Measurements from ENCODE around the gene AIFM2. TPM values are rescaled to one million over a fixed set of nuclear protein-coding genes. Genes with fewer than 3 reads are reported as not detected.

Gene AIFM2
- total and polyA plus RNA-seq, 3 donors from 2014 or later: 7.1 to 9.7 (median 7.1) TPM

GRCh38 chr10:70115948-70116682, 16.5 kb downstream of the AIFM2 start:
- DNase-seq: peak; percentile 75
- intact Hi-C loops (cut with DNase I; ENCODE audit: low total_unique reads): no loop called here
- Histone ChIP-seq H3K4me3 (no peak overlapping the region), H3K27me3 (no peaks in the 10 kb centered on the region), H3K4me1 (no peaks in the 10 kb centered on the region), H3K36me3 (ENCODE audit: low read depth, missing control alignments) (no peaks in the 10 kb centered on the region), H3K27ac (no peak overlapping the region), H3K9me3 (no peaks in the 10 kb centered on the region)
- WGBS, 2 donors: 58 to 63% methylated on average over 9 to 12 of the region's 12 CpGs
- TF ChIP-seq CTCF (IDR thresholded peaks at IDR 0.05) (peak; percentile 62 to 93 (median 72)), POLR2A (IDR thresholded peaks at IDR 0.05) (no peak)

GRCh38 chr10:70114902-70115301, 17.7 kb downstream of the AIFM2 start:
- H3K4me1 ChIP-seq: no peaks in the 10 kb centered on the region
- no peak overlapping the region for H3K4me3 ChIP-seq
- no peaks in the 10 kb centered on the region for H3K9me3 ChIP-seq
- intact Hi-C loops (cut with DNase I; ENCODE audit: low total_unique reads): no loop called here
- no peak overlapping the region for H3K27ac ChIP-seq
- 89 to 97% methylated on average over 3 to 15 of the region's 15 CpGs for WGBS, 2 donors
- H3K27me3 ChIP-seq: no peaks in the 10 kb centered on the region
- TF ChIP-seq CTCF (IDR thresholded peaks at IDR 0.05) (no peak), POLR2A (IDR thresholded peaks at IDR 0.05) (no peak)
- H3K36me3 ChIP-seq (ENCODE audit: low read depth, missing control alignments): no peaks in the 10 kb centered on the region
- no peak for DNase-seq

- no peak for DNase-seq
- H3K27ac ChIP-seq: no peak overlapping the region
- no peaks in the 10 kb centered on the region for H3K27me3 ChIP-seq
- H3K4me1 ChIP-seq: no peaks in the 10 kb centered on the region
- no peaks in the 10 kb centered on the region for H3K36me3 ChIP-seq (ENCODE audit: low read depth, missing control alignments)
- no peak overlapping the region for H3K4me3 ChIP-seq
- H3K9me3 ChIP-seq: no peaks in the 10 kb centered on the region
- intact Hi-C loops (cut with DNase I; ENCODE audit: low total_unique reads): no loop called here
- 91 to 92% methylated on average over 8 of the region's 8 CpGs for WGBS, 2 donors
- TF ChIP-seq POLR2A (IDR thresholded peaks at IDR 0.05) (no peak), CTCF (IDR thresholded peaks at IDR 0.05) (no peak)
These were observed 20.6 kb downstream of the AIFM2 start for GRCh38 chr10:70112071-70112470.

GRCh38 chr10:70111496-70111895, 21.1 kb downstream of the AIFM2 start:
- TF ChIP-seq POLR2A (IDR thresholded peaks at IDR 0.05) (no peak), CTCF (IDR thresholded peaks at IDR 0.05) (no peak)
- no peaks in the 10 kb centered on the region for H3K36me3 ChIP-seq (ENCODE audit: low read depth, missing control alignments)
- H3K4me3 ChIP-seq: no peak overlapping the region
- DNase-seq: no peak
- intact Hi-C loops (cut with DNase I; ENCODE audit: low total_unique reads): no loop called here
- H3K9me3 ChIP-seq: no peaks in the 10 kb centered on the region
- WGBS, 2 donors: 94 to 96% methylated on average over 20 to 22 of the region's 22 CpGs
- H3K27me3 ChIP-seq: no peaks in the 10 kb centered on the region
- no peaks in the 10 kb centered on the region for H3K4me1 ChIP-seq
- H3K27ac ChIP-seq: no peak overlapping the region

Measured in testis (tissue), 3 donors.